ENCODE results near the gene BTBD3.

GRCh38 chr20:11958855-11959254 lies 41.2 kb downstream of the BTBD3 start:
- TF ChIP-seq EZH2 (IDR thresholded peaks at IDR 0.05; ENCODE audit: low read length, missing control alignments) (no peak), CTCF (conservative IDR thresholded peaks at IDR 0.05 in 1 of 2, IDR thresholded peaks at IDR 0.05 in 1 of 2; ENCODE audit: low read depth in 1 of 2, low read length in 2 of 2) (no peak)

Measured in fibroblast of lung (primary cell).